Psoas muscle (tissue), 8 donors: ENCODE data around the gene MGLL. TPM values are rescaled to one million over a fixed set of nuclear protein-coding genes. Genes with fewer than 3 reads are reported as not detected.
"Not testable (repeated sequence)": the region's sequence is repeated elsewhere in the genome, so short reads cannot be mapped to it uniquely, and the experiment has no call there.

Source experiments
- ATAC-seq, 4 donors: fragments of 200-7000 bp; cut with Tn5 transposase; one replicate each; pipeline ENCODE4 v1.9.1; 2020; ENCODE audit warnings: moderate library complexity in 3 of 4, mild to moderate bottlenecking in 2 of 4
- DNase-seq, 2 donors: peaks; one replicate each; pipeline ENCODE4 v3.0.0-alpha.2; 2020
- H3K27ac ChIP-seq: fragments of 200-600 bp; one replicate; pipeline ENCODE4 v1.8.0; 2022
- H3K27me3 ChIP-seq, 3 donors: fragments of 200-600 bp in 1 of 3; one replicate each; pipeline versions ENCODE4 v1.6.1 to v1.8.0; 2013 to 2022; ENCODE audit warnings: low read length in 2 of 3, mild to moderate bottlenecking in 2 of 3, moderate library complexity in 1 of 3; ENCODE audit not compliant: insufficient read depth in 3 of 3
- H3K36me3 ChIP-seq, 2 donors: fragments of 200-600 bp in 1 of 2; one replicate each; pipeline versions ENCODE4 v1.6.1 to v1.8.0; 2013 to 2022; ENCODE audit warnings: low read depth in 1 of 2, mild to moderate bottlenecking in 1 of 2, moderate library complexity in 1 of 2; ENCODE audit not compliant: insufficient read depth in 1 of 2
- H3K4me1 ChIP-seq: fragments of 200-600 bp; one replicate; pipeline ENCODE4 v1.8.0; 2022
- H3K4me3 ChIP-seq: fragments of 200-600 bp; one replicate; pipeline ENCODE4 v1.8.0; 2022; ENCODE audit warnings: mild to moderate bottlenecking
- H3K9me3 ChIP-seq: fragments of 200-600 bp; one replicate; pipeline ENCODE4 v1.8.0; 2022
- WGBS, 3 donors: extraction: QIAGEN DNeasy Blood & Tissue Kit; methylation state at CpG; one replicate each; pipeline versions ENCODE4 v1.1.6 to v1.1.7; 2013; 5-methylcytosine and 5-hydroxymethylcytosine counted together
- intact Hi-C, 2 donors: fragments of 100-400 bp; cut with DNase I; formaldehyde crosslinking; loops; one replicate each; pipeline versions ENCODE4 v1.11.0 to v1.14.2; 2022
- polyA plus RNA-seq, 3 donors: library from polyadenylated mRNA; stranded (reverse); fragments of 200-250 nt; gene quantifications; one replicate each; pipeline ENCODE4 v1.2.3, GENCODE V29; 2013
- total RNA-seq, 4 donors: library from RNA; stranded (reverse); fragmentation: NEBNext Ultra II Directional in 2 of 4; extraction: Animal tissue kit (Norgen Biotek cat#: 25700) in 2 of 4; gene quantifications; one replicate each; pipeline versions ENCODE4 v1.2.1 to v1.2.4, GENCODE V29; 2021 to 2023
- TF ChIP-seq, protein P1 (sequence below): fragments of 200-600 bp; IDR thresholded peaks from one replicate; pipeline ENCODE4 v1.8.0; 2022; ENCODE audit warnings: antibody characterized with exemption
- donor health status: healthy with polysubstance abuse.
- donor health status: DM: no; HTN: no; CAD: no; lungs with moderate emphysema.
- donor health status: Bipolar disorder and iron deficiency.
- donor health status: healthy.
- donor health status: DM: yes; HTN: yes; CAD: no.
- donor health status: DM: no; HTN: no; CAD: no.
- donor health status: DM: no; HTN: no; CAD: no.
- donor health status: DM: yes; HTN: yes; CAD: no.

MGLL gene
- total and polyA plus RNA-seq, 7 donors, result 32.8 to 85.6 (median 63.0) TPM

DNA sequence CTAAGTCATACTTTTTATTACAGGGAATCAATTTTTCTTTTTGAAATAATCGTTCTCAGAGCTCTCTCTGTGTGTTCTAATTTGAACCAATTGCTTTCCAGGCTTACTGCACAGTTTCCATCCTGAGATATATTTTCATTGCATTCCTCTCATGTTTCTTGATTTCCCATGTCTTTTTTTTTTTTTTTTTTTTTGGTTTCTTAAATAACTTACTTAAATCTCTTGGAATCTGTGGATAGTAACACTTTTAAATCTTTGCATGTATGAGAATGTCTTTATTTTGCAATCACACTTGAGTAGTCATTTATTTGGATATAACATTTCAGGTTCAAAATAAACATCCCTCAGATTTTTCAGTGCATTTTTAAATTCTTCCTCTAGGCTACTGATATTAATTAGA lies 164.1 kb downstream of the MGLL start:
- intact Hi-C loops, result no loop called here
- Histone ChIP-seq H3K9me3 (no peaks in the 10 kb centered on the region), H3K27me3 (no peaks in the 10 kb centered on the region), H3K27ac (no peak overlapping the region), H3K36me3 (no peaks in the 10 kb centered on the region), H3K4me3 (no peak overlapping the region), H3K4me1 (no peaks in the 10 kb centered on the region)
- WGBS, 3 donors, result 26 to 59% (median 57%) methylated on average over 1 of the region's 1 CpG
- TF ChIP-seq, protein P1, sequence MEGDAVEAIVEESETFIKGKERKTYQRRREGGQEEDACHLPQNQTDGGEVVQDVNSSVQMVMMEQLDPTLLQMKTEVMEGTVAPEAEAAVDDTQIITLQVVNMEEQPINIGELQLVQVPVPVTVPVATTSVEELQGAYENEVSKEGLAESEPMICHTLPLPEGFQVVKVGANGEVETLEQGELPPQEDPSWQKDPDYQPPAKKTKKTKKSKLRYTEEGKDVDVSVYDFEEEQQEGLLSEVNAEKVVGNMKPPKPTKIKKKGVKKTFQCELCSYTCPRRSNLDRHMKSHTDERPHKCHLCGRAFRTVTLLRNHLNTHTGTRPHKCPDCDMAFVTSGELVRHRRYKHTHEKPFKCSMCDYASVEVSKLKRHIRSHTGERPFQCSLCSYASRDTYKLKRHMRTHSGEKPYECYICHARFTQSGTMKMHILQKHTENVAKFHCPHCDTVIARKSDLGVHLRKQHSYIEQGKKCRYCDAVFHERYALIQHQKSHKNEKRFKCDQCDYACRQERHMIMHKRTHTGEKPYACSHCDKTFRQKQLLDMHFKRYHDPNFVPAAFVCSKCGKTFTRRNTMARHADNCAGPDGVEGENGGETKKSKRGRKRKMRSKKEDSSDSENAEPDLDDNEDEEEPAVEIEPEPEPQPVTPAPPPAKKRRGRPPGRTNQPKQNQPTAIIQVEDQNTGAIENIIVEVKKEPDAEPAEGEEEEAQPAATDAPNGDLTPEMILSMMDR, result no peak
- DNase-seq, result no peak
- ATAC-seq, result no peak

GRCh38 chr3:127656906-127657305 lies 165.4 kb downstream of the MGLL start:
- Histone ChIP-seq H3K9me3 (no peaks in the 10 kb centered on the region), H3K27me3 (no peaks in the 10 kb centered on the region), H3K4me3 (no peak overlapping the region), H3K36me3 (no peaks in the 10 kb centered on the region), H3K27ac (no peak overlapping the region), H3K4me1 (no peaks in the 10 kb centered on the region)
- ATAC-seq (no peak), DNase-seq (no peak)
- WGBS, 3 donors, result 87 to 96% (median 90%) methylated on average over 8 of the region's 8 CpGs
- intact Hi-C loops, result no loop called here
- TF ChIP-seq, protein P1, result no peak

DNA sequence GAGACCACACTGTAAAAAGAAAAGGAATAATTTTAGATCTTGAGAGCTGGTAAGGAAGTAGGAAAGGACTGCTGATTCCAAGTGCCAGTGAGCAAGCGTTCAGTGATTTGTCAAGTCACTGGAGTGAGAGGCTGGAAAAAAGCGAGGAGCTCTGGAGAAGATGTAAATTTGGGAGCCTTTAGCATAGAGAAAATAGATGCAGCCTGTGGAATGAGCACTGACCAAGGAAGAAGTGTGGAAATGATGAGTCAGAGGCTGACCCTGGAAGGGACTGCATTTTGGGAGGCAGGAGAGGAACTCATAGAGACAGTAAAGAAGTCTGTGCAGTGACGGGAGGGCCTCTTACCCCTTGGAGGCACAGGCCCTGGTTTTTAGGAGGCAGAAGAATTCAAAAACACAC lies 166.7 kb downstream of the MGLL start:
- H3K4me1 ChIP-seq, result no peaks in the 10 kb centered on the region
- intact Hi-C loops, result no loop called here
- no peak for ATAC-seq
- H3K4me3 ChIP-seq, result no peak overlapping the region
- DNase-seq, result no peak
- TF ChIP-seq, protein P1, result no peak
- no peaks in the 10 kb centered on the region for H3K9me3 ChIP-seq
- no peaks in the 10 kb centered on the region for H3K27me3 ChIP-seq
- 78 to 92% (median 84%) methylated on average over 3 of the region's 3 CpGs for WGBS, 3 donors
- H3K27ac ChIP-seq, result no peak overlapping the region
- no peaks in the 10 kb centered on the region for H3K36me3 ChIP-seq

DNA sequence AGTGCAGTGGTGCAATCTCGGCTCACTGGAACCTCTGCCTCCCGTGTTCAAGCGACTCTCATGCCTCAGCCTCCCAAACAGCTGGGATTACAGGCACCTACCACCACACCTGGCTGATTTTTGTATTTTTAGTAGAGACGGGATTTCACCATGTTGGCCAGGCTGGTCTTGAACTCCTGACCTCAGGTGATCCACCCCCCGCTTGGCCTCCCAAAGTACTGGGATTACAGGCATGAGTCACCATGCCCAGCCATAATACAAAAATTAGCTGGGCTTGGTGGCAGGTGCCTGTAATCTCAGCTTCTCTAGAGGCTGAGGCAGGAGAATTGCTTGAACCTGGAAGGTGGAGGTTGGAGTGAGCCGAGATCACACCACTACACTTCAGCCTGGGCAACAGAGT lies 167.3 kb downstream of the MGLL start:
- not testable (repeated sequence) for H3K4me3 ChIP-seq, H3K9me3 ChIP-seq, H3K4me1 ChIP-seq, H3K27me3 ChIP-seq, H3K27ac ChIP-seq, ATAC-seq, DNase-seq, H3K36me3 ChIP-seq
- intact Hi-C loops, result loop anchor here (5.0 kb wide), 2 partner anchors 37 to 317 kb away; no protein-coding TSS in a partner anchor
- 89 to 96% (median 95%) methylated on average over 6 of the region's 6 CpGs for WGBS, 3 donors

DNA sequence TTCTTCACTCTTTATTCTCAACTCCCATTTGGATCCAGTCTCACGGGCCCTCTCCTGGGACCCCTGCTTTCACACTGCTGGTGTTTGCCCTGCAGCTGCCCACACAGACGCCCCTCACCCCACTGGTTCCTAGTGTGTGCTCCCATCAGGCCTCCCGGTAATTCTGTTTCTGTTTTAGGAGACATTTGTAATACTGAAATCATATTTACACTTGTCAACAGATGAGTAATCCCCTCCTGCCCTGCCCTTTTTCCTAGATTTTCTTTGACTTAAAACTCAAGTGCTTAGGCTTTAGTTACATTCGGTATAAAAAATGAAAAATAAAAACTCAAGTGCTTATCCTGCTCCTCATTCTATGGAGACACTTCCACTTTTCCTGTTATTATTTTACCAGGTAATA lies 167.9 kb downstream of the MGLL start:
- H3K27me3 ChIP-seq, result no peaks in the 10 kb centered on the region
- no peaks in the 10 kb centered on the region for H3K36me3 ChIP-seq
- ATAC-seq, result no peak
- H3K9me3 ChIP-seq, result no peaks in the 10 kb centered on the region
- H3K4me3 ChIP-seq, result no peak overlapping the region
- no peaks in the 10 kb centered on the region for H3K4me1 ChIP-seq
- WGBS, 3 donors, result 69 to 72% (median 70%) methylated on average over 4 of the region's 4 CpGs
- DNase-seq, result no peak
- intact Hi-C loops, result loop anchor here (5.0 kb wide), 2 partner anchors 38 to 318 kb away; no protein-coding TSS in a partner anchor
- no peak overlapping the region for H3K27ac ChIP-seq
- TF ChIP-seq, protein P1, result no peak
